Nephron (organoid): Measurements from ENCODE around the gene PWP2.
"Not testable (repeated sequence)": the region's sequence is repeated elsewhere in the genome, so short reads cannot be mapped to it uniquely, and the experiment has no call there.

Experiments used
- H3K27ac Mint-ChIP-seq, 3 experiments: 2 replicates each; pipeline ENCODE4 v1.8.0; 2020; ENCODE audit warnings: mixed read lengths in 3 of 3, mild to moderate bottlenecking in 2 of 3, moderate library complexity in 1 of 3
- H3K27me3 Mint-ChIP-seq: 2 replicates; pipeline ENCODE4 v1.8.0; 2021; ENCODE audit warnings: low read depth, mild to moderate bottlenecking, moderate library complexity, mixed read lengths
- H3K36me3 Mint-ChIP-seq: 2 replicates; pipeline ENCODE4 v1.8.0; 2020; ENCODE audit warnings: low read depth, mixed read lengths
- H3K4me1 Mint-ChIP-seq: 2 replicates; pipeline ENCODE4 v1.8.0; 2020; ENCODE audit warnings: mixed read lengths
- H3K4me3 Mint-ChIP-seq, 3 experiments: 2 replicates each; pipeline ENCODE4 v1.8.0; 2020; ENCODE audit warnings: mild to moderate bottlenecking in 3 of 3, mixed read lengths in 3 of 3, moderate library complexity in 2 of 3
- H3K9me3 Mint-ChIP-seq: 2 replicates; pipeline ENCODE4 v1.8.0; 2020; ENCODE audit warnings: mixed read lengths

The PWP2 gene

GRCh38 chr21:44175189-44175588 lies 68.0 kb downstream of the PWP2 start:
- H3K27ac Mint-ChIP-seq, H3K36me3 Mint-ChIP-seq, H3K9me3 Mint-ChIP-seq, H3K4me1 Mint-ChIP-seq, H3K27me3 Mint-ChIP-seq, H3K4me3 Mint-ChIP-seq: not testable (repeated sequence)

DNA sequence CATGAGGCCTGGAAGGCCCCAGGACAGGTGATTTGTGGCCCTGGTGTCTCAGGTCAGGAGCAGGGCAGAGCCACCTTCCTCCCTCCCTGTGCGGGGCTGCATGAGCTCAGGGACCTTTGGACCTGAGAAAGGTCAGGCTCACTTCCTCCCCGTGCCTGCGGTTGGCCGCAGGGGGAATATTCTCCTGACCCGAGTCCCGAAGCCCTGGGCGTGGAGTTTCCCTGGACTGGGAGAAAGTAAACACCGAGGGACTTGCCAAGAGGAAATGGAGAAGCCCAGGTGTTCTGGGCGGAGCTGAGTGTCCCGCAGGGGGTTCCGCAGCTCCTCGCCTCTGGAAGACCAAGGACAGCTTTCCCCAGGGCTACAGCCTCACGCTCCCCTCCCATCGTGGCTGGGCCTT lies 68.9 kb downstream of the PWP2 start:
- H3K27me3 Mint-ChIP-seq, H3K36me3 Mint-ChIP-seq, H3K27ac Mint-ChIP-seq, H3K4me1 Mint-ChIP-seq, H3K4me3 Mint-ChIP-seq, H3K9me3 Mint-ChIP-seq: not testable (repeated sequence)
